HepG2 (cell line): ENCODE data around the gene SLC2A13. TPM values are rescaled to one million over a fixed set of nuclear protein-coding genes. Genes with fewer than 3 reads are reported as not detected.

Experiments used
- ARNT ChIP-seq: fragments of 450-650 bp; IDR thresholded peaks from 2 replicates; pipeline ENCODE4 v1.6.1; 2017
- ATAD3A ChIP-seq: sonication (generic); formaldehyde crosslinking; IDR thresholded peaks from 2 replicates; pipeline ENCODE4 v1.4.0; 2020; ENCODE audit warnings: missing genetic modification reagents
- CBX5 ChIP-seq: sonication (generic); formaldehyde crosslinking; IDR thresholded peaks from 2 replicates; pipeline ENCODE4 v1.4.0; 2020; ENCODE audit warnings: missing genetic modification reagents, borderline replicate concordance
- CEBPB ChIP-seq: IDR thresholded peaks from 2 replicates; pipeline ENCODE4 v1.6.1; 2011; ENCODE audit warnings: low read depth, low read length, improper control_type of control experiment, borderline replicate concordance
- CEBPG ChIP-seq: IDR thresholded peaks from 2 replicates; pipeline ENCODE4 v1.6.1; 2016
- CREB1 ChIP-seq, 2 experiments: fragments of 450-650 bp in 1 of 2; IDR thresholded peaks; 2 replicates each; pipeline ENCODE4 v1.6.1; 2016 to 2017; ENCODE audit warnings: control low read depth in 1 of 2, mild to moderate bottlenecking in 1 of 2, missing compliant biosample characterization in 1 of 2, missing genetic modification characterization in 1 of 2
- DNMT3B ChIP-seq: conservative IDR thresholded peaks from 2 replicates; pipeline ENCODE4 v1.6.1; 2016; ENCODE audit warnings: missing biosample characterization, control low read depth
- ELF3 ChIP-seq: IDR thresholded peaks from 2 replicates; pipeline ENCODE4 v1.6.1; 2016; ENCODE audit warnings: missing genetic modification reagents, missing compliant biosample characterization
- HNF4A ChIP-seq: sonication (generic); formaldehyde crosslinking; IDR thresholded peaks from 2 replicates; pipeline ENCODE4 v1.4.0; 2020; ENCODE audit warnings: missing genetic modification reagents
- HOXA3 ChIP-seq: sonication (generic); formaldehyde crosslinking; IDR thresholded peaks from 2 replicates; pipeline ENCODE4 v1.5.0; 2020; ENCODE audit warnings: missing genetic modification reagents
- MIXL1 ChIP-seq: IDR thresholded peaks from 2 replicates; pipeline ENCODE4 v1.6.1; 2016
- PITX1 ChIP-seq: sonication (generic); formaldehyde crosslinking; IDR thresholded peaks from 2 replicates; pipeline ENCODE4 v1.5.1; 2020; ENCODE audit warnings: mild to moderate bottlenecking, missing genetic modification reagents
- SALL2 ChIP-seq: sonication (generic); formaldehyde crosslinking; IDR thresholded peaks from 2 replicates; pipeline ENCODE4 v1.8.1; 2023; ENCODE audit warnings: mild to moderate bottlenecking, missing genetic modification reagents, inconsistent platforms
- ZBTB21 ChIP-seq: sonication (generic); formaldehyde crosslinking; IDR thresholded peaks from 2 replicates; pipeline ENCODE4 v1.4.0; 2020; ENCODE audit warnings: missing genetic modification reagents
- ZKSCAN5 ChIP-seq: sonication (generic); formaldehyde crosslinking; IDR thresholded peaks from 2 replicates; pipeline ENCODE4 v1.5.1; 2020; ENCODE audit warnings: mild to moderate bottlenecking, missing genetic modification reagents
- ZKSCAN8 ChIP-seq: IDR thresholded peaks from 2 replicates; pipeline ENCODE4 v1.6.1; 2016; ENCODE audit warnings: borderline replicate concordance, missing genetic modification reagents, missing compliant biosample characterization
- ZNF256 ChIP-seq: sonication (generic); formaldehyde crosslinking; conservative IDR thresholded peaks from 2 replicates; pipeline ENCODE4 v1.4.0; 2020; ENCODE audit warnings: missing genetic modification reagents
- ZNF557 ChIP-seq: sonication (generic); formaldehyde crosslinking; IDR thresholded peaks from 2 replicates; pipeline ENCODE4 v1.4.0; 2020; ENCODE audit warnings: missing genetic modification reagents
- ZNF616 ChIP-seq: sonication (generic); formaldehyde crosslinking; IDR thresholded peaks from 2 replicates; pipeline ENCODE4 v1.5.0; 2020; ENCODE audit warnings: low read depth, mild to moderate bottlenecking, missing genetic modification reagents
- ZNF652 ChIP-seq: IDR thresholded peaks from 2 replicates; pipeline ENCODE4 v1.6.1; 2016; ENCODE audit warnings: low read depth, borderline replicate concordance
- polyA plus RNA-seq, 8 experiments: library from polyadenylated mRNA; depleted of rRNA in 3 of 8; stranded (reverse) in 7 of 8; unstranded in 1 of 8; fragments of >200 nt; fragmentation: Illumina TruSeq in 4 of 8; extraction: Trizol in 4 of 8; gene quantifications; 2 replicates each; pipeline versions ENCODE4 v1.2.1 to v1.2.3, GENCODE V29; 2011 to 2016; ENCODE audit warnings: low read depth in 4 of 8, missing spikeins in 1 of 8, mixed read lengths in 1 of 8; ENCODE audit not compliant: insufficient read depth in 1 of 8
- total RNA-seq, 5 experiments: library from RNA; depleted of rRNA; stranded (reverse); fragments of >200 nt; fragmentation: Illumina TruSeq; extraction: Trizol; gene quantifications; 2 replicates each; pipeline ENCODE4 v1.2.3, GENCODE V29; 2016; ENCODE audit warnings: low read depth in 1 of 5
- TF ChIP-seq, protein P1 (sequence below): sonication (generic); formaldehyde crosslinking; IDR thresholded peaks from 2 replicates; pipeline ENCODE4 v1.4.0; 2020; ENCODE audit warnings: missing genetic modification reagents, borderline replicate concordance
- TF ChIP-seq, protein P2 (sequence below): IDR thresholded peaks from 2 replicates; pipeline ENCODE4 v1.4.0; 2020; ENCODE audit warnings: mild to moderate bottlenecking, missing genetic modification reagents
- TF ChIP-seq, protein P3 (sequence below): sonication (generic); formaldehyde crosslinking; IDR thresholded peaks from 2 replicates; pipeline ENCODE4 v1.8.0; 2022; ENCODE audit warnings: missing genetic modification reagents, mild to moderate bottlenecking, moderate library complexity, borderline replicate concordance

SLC2A13 gene
- total and polyA plus RNA-seq, 2 of the 13 experiments (the other 11 are each of a cell fraction or from before 2014, with no cell fraction given), result 5.5 to 6.0 TPM

- TF ChIP-seq ARNT (no peak), CBX5 (no peak), ZNF557 (CRISPR knock-in tag) (no peak), DNMT3B (CRISPR knock-in tag) (no peak), ELF3 (CRISPR knock-in tag) (no peak), CEBPB (peak; percentile 24; the same call in 1 of the 2 replicates), ZBTB21 (CRISPR knock-in tag) (no peak), ZKSCAN8 (CRISPR knock-in tag) (no peak), PITX1 (CRISPR knock-in tag) (no peak), HOXA3 (CRISPR knock-in tag) (no peak), ZNF652 (peak; percentile 72; the same call in 1 of the 2 replicates), ZNF256 (CRISPR knock-in tag) (no peak), MIXL1 (no peak), SALL2 (CRISPR knock-in tag) (no peak), ZNF616 (CRISPR knock-in tag) (no peak), CREB1 (IDR thresholded peaks at IDR 0.05) (no peak), CREB1 (CRISPR knock-in tag; IDR thresholded peaks at IDR 0.05) (no peak), ATAD3A (no peak), HNF4A (peak; percentile 74), CEBPG (CRISPR knock-in tag) (0 out of 2 replicates have a peak, but pooled peaks have one; percentile 5), ZKSCAN5 (no peak)
- TF ChIP-seq, protein P1, sequence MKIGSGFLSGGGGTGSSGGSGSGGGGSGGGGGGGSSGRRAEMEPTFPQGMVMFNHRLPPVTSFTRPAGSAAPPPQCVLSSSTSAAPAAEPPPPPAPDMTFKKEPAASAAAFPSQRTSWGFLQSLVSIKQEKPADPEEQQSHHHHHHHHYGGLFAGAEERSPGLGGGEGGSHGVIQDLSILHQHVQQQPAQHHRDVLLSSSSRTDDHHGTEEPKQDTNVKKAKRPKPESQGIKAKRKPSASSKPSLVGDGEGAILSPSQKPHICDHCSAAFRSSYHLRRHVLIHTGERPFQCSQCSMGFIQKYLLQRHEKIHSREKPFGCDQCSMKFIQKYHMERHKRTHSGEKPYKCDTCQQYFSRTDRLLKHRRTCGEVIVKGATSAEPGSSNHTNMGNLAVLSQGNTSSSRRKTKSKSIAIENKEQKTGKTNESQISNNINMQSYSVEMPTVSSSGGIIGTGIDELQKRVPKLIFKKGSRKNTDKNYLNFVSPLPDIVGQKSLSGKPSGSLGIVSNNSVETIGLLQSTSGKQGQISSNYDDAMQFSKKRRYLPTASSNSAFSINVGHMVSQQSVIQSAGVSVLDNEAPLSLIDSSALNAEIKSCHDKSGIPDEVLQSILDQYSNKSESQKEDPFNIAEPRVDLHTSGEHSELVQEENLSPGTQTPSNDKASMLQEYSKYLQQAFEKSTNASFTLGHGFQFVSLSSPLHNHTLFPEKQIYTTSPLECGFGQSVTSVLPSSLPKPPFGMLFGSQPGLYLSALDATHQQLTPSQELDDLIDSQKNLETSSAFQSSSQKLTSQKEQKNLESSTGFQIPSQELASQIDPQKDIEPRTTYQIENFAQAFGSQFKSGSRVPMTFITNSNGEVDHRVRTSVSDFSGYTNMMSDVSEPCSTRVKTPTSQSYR (CRISPR knock-in tag), result no peak
- TF ChIP-seq, protein P2, sequence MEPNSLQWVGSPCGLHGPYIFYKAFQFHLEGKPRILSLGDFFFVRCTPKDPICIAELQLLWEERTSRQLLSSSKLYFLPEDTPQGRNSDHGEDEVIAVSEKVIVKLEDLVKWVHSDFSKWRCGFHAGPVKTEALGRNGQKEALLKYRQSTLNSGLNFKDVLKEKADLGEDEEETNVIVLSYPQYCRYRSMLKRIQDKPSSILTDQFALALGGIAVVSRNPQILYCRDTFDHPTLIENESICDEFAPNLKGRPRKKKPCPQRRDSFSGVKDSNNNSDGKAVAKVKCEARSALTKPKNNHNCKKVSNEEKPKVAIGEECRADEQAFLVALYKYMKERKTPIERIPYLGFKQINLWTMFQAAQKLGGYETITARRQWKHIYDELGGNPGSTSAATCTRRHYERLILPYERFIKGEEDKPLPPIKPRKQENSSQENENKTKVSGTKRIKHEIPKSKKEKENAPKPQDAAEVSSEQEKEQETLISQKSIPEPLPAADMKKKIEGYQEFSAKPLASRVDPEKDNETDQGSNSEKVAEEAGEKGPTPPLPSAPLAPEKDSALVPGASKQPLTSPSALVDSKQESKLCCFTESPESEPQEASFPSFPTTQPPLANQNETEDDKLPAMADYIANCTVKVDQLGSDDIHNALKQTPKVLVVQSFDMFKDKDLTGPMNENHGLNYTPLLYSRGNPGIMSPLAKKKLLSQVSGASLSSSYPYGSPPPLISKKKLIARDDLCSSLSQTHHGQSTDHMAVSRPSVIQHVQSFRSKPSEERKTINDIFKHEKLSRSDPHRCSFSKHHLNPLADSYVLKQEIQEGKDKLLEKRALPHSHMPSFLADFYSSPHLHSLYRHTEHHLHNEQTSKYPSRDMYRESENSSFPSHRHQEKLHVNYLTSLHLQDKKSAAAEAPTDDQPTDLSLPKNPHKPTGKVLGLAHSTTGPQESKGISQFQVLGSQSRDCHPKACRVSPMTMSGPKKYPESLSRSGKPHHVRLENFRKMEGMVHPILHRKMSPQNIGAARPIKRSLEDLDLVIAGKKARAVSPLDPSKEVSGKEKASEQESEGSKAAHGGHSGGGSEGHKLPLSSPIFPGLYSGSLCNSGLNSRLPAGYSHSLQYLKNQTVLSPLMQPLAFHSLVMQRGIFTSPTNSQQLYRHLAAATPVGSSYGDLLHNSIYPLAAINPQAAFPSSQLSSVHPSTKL (CRISPR knock-in tag), result peak; percentile 18; the same call in 1 of the 2 replicates
- TF ChIP-seq, protein P3, sequence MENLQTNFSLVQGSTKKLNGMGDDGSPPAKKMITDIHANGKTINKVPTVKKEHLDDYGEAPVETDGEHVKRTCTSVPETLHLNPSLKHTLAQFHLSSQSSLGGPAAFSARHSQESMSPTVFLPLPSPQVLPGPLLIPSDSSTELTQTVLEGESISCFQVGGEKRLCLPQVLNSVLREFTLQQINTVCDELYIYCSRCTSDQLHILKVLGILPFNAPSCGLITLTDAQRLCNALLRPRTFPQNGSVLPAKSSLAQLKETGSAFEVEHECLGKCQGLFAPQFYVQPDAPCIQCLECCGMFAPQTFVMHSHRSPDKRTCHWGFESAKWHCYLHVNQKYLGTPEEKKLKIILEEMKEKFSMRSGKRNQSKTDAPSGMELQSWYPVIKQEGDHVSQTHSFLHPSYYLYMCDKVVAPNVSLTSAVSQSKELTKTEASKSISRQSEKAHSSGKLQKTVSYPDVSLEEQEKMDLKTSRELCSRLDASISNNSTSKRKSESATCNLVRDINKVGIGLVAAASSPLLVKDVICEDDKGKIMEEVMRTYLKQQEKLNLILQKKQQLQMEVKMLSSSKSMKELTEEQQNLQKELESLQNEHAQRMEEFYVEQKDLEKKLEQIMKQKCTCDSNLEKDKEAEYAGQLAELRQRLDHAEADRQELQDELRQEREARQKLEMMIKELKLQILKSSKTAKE (CRISPR knock-in tag), result no peak
Observed at GRCh38 chr12:40002178-40003169, 103.4 kb downstream of the SLC2A13 start (continued).
